CD4-positive, alpha-beta T cell treated with Interleukin-21 for 1 hour (primary cell): ENCODE results near the gene ATP4B.
A peak's percentile ranks its signal among the peaks of the same experiment; 100 is the strongest.

Experiments used
- DNase-seq: peaks from one replicate; pipeline ENCODE4 v3.0.0-alpha.2; 2020

Gene ATP4B

DNA sequence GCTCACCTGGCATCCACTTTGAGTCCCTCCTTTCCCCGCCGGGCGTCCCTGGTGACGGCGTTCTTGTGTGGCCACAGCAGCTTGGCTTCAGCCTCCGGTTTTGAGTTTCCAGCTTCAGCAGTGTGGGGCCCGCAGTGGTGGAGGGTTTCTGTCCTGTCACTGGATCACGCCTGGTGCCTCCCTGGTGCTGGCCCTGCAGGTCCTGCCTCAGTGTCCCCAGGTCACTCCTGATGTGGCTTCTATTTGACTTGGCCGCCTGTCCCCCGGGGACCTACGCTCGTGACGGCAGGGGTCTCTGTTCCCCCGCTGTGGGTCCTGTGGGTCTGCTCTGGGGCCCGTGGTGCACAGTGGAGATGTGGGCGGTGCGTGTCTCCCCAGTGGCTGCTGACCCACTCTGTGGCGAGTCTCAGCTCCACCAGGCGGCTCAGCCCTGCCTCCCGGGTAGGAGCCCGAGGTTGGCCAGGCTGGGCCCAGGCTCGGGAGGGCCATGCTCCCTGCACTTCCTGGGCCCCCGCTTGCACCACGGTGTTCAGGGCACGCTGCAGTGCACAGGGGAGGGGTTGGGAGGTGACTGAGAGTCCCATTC lies 1.9 kb downstream of the ATP4B start:
- DNase-seq: no peak

DNA sequence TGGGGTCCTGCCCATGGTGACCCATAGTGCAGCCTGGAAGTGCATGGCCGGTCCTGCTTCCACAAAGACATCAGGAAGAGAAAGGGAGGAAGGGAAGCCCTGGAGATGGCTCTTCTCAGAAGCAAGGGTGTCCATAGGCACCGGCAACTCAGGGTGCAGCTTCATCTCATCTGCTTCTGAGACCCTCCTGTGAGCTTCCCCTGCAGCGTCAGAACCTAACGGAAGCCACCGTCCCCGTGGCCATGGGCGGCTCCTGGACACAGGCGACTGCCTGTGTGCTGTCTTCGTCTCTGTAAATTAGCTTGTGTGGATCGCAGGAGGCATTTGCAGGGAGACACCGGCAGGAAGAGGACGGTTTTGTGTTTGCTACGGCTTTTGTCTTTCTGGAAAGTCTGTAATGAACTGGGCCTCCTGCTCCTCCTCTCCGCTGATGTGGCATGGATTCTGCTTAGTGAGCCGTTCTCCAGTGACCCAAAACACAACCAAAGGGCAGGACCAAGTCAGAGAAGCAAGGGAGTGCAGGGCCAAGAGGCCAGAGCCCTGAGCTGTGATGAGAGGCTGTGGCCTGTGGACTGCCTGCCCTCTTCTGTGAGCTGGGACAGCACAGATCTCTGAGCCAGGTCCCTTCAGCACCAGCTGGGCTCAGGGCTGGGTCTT lies 2.5 kb downstream of the ATP4B start:
- DNase-seq: no peak

DNA sequence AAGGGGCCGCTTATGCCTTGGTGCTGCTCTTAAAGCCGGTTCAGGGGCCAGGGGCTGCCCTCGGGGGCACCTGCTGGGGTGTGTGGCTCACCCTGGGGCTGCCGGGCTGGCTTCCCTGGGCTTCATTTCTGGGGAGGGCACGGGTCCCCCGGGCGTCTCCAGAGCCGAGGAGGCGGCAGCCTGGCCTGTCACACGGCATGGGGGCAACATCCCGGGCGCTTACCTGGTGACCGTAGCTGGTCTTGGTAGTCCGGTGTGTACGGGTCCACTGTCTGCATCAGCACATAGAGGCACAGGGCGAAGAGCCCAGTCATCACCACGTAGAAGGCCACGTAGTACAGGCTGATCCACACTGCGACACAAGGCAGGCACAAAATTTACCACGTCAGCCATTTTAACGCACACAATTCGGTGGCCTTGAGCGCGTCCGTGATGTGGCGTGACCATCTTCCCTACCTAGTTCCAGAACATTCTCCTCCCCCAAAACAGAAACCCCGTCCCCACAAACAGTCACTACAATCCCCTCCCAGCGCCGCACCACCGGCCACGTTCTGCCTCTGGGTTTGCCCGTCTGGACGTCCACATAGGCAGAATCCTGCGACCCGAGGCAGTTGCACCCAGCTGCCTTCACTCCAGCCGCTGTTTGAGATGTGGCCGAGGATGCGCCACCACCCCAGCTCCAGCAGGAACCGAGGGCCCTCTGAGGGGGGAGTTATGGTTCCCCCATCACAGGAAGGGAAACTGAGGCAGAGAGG lies 3.2 kb downstream of the ATP4B start:
- no peak for DNase-seq

DNA sequence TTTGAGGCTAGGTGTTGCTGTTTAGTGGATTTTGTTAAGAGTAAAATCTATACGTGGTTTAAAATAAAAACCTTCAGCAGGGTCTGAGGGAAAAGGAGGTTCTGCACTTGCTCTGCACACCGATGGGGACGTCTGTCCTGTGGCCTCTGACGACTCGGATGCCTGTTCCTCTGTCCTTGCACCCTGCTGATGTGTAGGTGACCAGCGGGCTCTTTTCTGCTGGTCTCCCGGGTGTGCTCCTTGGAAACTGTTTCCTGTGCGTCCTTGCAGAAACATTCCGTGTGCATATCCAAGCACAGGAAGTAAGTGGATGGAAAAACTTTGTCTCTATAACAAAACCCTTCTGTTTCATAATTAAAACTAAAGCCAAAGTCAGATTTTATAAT lies 3.8 kb downstream of the ATP4B start:
- no peak for DNase-seq

DNA sequence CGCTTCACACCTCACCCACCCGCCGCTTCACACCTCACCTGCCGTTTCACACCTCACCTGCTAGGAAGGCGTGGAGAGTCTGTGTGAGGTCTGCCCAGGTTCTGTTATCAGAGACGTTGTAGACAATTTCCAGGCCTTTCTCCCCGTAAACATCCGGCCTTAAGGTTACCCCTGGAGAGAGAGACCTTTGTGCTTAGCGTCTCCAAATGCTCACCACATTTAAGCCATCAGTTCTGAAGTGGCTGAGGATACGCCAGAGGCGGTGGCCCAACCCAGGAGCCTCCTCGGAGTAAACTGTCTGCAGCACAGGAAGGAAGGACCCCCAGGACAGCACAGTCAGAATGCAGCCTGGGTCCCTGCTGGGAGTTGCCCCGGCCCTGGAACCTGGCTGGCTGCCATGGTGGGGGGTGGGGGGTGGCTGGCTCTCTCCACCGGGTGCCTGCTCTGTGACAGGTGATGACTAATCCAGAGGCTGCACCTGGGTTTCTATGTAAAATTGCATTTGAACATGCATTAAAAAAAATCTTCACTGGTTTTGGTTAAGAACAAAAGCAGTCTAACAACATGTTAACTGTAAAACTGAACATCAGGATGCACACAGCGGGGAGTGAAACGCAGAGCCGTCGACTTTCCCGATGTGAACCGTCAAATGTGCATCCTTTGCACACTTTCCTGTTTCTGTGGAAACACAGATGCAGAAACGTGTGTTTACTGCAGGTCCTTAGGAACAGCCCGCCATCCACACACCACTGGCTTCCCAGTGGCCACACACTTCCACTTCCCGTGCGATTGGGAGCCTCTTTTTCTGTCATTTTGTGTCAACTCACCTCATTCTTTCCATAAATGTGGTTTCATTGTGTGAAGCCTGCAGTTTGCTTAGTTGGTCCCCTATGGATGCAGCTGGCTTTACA lies 4.5 kb downstream of the ATP4B start:
- peak; percentile 16 for DNase-seq

DNA sequence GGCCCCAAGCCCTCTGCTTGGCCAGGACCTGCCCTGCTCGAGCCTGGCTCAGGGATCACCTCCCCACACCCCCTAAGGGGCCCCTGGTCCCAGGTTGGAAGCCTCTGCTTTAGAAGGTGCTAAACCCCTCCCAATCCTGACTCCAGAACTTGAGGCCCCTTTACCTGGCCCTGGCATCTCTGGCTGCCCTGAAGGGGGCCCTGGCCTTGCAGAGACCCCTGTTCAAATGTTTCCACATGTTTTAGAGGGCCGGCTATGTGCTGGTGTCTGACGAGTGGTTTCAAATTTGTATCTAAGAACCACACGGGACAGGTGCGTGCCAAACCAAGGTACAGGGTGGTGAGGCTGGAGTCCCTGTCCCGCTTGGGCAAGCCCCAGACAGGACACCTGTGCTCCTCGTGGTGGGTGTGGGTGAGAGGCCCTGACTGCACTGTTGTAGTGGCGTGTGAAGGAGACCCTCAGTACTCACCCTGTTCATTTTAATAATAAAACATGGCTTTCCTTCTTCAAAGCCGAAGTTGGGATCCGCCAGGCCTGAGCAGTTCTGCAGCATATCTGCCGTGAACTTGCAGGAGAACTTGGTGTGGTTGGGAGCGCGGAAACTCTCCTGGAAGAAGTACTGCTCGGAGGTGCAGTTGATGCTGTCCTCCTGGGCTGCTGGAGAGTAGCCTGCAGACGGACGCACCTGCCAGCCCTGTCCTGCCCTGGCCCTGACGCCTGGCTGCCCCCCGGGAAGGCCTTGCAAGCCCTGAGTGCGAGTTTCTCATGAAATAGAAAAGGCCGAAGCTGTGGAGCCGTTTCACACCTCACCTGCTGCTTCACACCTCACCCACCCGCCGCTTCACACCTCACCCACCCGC lies 5.4 kb downstream of the ATP4B start:
- no peak for DNase-seq

DNA sequence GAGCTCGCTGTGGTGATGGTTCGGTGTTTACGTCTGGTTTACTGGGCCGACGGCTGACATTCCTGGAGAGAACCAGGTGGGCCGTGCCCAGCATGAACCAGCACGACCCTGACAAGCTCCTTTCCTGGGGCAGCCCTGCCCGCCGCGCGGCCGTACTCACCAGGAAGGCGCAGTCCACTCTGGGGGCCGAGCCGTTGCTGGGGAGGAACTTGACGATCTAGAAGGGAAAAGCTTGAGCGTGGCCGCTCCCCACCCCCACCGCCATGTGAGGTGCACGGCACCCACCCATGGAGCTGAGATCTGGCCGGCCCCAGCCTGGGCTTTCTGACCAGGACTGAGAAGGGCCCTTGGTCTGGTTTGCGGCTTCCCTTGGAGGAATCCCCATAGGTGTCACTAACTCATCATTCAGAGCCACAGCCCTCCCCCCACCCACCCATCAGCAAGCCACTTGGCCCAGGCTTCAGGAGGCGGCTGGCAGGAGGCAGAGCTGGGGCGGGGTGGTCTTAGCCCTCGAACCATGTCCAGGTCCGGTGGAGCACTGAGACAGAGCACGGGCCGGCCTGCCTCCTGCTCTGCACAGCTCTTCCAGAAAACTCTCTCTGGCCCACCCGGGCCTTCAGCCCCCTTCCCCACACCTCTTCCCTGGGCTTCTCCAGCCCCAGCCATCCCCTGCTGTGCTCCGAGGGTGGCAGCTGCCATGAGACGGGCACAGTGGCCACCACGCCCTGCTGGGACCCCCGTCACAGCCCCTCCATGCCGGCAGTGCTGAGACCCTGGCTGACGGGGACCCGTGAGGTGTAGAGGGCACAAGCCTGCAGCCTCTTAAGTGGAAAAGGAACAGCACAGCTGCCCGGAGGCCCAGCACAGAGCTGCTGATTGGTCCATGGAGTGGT lies 6.2 kb downstream of the ATP4B start:
- no peak for DNase-seq

DNA sequence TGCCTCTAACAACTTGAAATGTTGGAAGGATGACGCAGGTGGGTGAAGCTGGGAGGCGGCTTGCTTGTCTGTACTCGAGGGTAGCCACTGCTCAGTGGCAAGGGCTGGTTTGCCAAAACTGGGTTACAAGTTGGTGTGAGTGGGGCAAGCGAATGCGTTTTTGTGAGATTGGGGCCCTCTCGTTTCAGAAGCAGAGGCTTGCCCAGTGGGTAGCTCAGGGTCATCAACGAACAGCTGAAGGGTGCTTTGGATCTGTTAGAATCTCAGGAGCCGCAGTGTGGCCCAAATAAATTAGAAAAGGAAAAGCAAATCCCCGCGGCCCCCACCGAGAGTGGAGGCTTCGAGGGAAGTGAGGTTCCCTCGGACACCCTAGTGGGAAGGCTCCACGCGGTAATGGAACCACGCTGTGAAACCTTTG lies 7.3 kb downstream of the ATP4B start:
- no peak for DNase-seq

DNA sequence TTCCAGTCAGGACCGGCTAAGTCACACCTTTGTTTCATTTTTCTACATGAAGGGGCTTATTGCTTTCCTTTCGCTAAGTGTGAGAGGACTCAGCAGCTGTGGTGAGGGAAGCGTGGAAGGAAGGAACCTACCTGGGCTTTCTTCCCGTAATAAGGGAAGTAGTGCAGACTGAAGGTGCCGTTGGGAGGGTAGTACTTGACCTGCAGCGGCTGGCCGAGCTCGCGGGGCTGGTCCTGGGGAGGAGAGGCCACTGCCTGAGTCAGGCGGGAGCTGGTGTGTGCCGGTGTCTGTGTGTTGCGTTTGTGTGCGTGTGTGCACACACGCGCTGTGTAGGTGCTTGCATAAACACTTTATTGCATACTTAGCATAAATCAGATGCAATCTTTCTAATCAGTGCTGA lies 7.7 kb downstream of the ATP4B start:
- no peak for DNase-seq

DNA sequence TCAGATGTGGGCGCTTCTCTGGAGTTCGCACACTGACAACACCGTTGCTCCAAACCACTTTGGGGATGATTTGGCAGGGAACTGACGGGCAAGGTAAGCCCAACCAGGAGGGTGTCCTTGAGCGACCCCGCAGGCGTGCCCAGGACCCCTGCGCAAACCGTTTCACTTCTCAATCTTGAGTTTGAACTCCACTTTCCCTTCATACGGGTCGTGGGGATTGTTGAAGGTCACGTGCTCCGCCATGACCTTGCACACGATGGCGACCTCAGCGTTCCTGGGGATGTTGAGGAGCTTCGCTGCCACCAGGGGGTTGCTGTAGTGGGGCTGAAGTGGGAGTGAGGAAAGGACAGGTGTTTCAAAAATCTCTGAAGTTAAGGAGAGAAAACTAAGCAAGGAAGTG lies 8.8 kb downstream of the ATP4B start:
- no peak for DNase-seq

DNA sequence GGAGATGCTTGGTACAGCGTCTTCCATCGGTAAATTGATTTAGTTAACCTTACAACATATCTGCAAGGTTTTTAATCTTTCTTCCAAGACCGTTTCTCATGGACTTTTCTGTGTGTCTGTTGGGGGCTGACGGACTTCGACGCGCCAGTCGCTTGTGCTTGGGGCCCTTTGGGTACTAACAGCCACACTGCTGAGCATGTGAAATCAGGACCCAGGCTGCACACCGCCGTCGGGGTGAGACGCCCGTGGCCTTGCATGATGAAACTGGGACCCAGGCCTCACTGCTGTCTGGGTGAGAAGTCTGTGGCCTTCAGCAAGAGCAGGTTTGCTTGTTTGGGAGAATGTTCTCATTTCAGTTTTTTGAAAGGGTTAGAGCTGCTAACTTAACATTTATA lies 9.8 kb downstream of the ATP4B start:
- DNase-seq: no peak

DNA sequence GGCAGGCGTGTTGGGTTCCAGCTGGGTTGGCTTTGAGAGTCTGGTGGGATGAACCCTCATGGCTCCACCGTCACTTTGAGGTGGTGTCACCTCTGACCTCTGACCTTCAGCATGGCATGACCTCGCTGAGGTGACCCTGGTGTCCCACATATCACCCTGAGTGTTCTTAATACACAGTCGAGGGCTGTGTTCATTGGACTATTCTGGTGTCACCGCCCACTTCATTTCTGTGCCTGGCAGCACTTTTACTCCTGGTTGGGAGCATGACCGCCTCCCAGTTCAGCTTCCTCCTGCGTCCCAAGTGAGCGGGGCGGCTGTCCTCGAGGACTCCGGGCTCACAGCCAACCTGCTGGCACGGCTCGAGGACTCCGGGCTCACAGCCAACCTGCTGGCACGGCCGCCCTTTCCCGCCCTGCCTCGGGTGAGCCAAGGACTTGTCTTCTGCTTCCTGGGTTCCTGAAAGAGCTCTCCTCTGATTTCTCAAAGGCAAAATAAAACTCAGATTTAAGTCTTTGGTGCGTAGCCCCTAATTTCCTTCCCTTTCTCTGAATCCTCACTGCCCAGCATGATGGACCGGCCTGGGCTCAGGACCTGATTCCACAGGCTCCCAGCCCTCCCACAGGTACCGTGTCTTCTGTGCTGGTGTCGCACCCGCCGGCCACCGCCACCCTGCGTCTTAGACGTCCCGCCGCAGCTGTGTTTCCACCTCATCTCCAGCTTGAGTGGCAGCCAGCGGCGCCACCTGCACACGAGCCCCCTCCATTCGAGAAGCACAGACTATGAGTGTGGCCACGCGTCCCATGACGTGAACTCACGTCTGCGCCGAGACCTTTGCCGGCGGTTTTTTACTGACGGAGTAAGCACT lies 10.4 kb downstream of the ATP4B start:
- no peak for DNase-seq

DNA sequence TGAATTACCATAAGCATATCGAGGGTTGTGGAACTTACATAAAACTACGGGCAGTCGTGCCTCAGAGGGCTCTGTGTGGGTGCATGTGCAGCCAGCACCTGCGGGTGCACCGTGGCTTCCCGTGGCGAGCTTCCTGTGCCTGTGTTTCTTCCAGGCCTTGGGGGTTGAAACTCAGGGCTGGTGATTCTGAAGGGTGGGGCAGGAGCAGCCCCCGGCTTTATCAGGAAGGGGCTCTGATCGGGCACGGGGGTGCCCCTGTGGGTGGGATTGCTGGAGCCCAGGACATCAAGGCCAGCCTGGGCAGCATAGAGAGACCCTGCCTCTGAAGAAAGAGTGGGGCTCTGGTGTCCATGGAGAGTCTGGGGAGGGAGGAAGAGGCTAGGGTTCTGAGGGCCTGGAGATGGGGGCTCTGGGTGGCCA lies 11.1 kb downstream of the ATP4B start:
- DNase-seq: no peak

DNA sequence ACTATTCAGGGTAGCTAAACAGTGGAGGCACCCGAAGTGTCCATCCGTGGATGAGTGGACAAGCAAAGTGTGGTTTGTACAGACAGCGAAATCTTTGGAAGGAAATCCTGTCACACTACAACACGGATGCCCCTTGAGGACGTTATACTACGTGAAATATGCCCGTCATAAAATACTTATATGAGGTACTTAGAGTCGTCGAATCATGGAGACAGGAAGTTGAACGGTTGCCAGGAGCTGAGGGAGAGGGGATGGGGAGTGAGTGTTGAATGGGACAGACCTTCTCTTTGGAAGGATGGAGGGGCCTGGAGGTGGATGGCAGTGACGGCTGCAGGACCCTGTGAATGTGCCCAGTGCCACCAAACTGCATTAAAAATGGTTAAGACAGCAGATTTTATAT lies 11.6 kb downstream of the ATP4B start:
- DNase-seq: no peak

DNA sequence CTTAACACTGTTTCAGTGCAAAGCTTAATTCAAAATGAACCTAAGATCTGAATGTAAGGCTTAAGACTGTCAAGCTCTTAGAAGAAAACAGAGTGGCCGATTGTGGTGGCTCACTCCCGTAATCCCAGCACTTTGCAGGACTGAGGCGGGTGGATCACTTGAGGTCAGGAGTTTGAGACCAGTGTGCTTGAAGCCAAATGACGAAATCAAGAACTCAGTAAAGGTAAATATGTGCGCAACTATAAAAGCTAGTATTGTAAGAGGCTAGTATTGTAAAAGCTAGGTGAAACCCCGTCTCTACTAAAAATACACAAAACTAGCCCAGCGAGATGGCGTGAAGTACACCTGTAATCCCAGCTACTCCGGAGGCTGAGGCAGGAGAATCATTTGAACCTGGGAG lies 12.7 kb downstream of the ATP4B start:
- DNase-seq: no peak

DNA sequence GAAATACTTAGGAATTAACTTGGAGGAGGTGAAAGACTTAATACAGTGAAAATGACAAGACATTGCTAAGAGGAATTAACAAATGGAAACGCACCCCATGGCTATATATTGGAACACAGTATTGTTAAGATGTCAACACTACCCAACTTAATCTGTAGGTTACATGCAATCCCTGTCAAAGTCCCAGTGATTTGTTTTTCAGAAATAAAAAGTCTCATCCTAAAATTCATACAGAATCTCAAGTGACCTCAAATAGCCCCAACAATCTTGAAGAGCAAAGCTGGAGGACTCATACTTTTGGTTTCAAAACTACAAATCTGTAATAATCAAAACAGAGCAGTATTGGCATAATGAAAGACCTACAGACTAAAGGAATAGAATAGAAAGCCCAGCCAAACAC lies 13.2 kb downstream of the ATP4B start:
- DNase-seq: no peak

DNA sequence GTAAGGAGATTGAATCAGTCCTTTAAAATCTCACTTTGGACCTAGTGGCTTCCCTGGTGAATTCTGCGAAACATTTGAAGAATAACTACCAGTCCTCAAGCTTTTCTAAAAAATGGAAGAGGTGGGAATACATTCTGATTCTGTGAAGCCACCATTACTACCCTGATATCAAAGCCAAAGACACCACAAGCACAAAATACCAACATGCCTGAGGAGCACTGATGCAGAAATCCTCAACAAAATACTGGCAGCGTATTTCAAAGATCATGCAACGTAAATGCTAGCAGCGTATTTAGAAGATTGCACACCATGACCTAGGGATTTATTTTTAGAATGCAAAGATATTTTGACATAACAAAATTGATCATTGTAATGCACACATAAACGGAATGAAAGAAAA lies 14.4 kb downstream of the ATP4B start:
- DNase-seq: no peak

DNA sequence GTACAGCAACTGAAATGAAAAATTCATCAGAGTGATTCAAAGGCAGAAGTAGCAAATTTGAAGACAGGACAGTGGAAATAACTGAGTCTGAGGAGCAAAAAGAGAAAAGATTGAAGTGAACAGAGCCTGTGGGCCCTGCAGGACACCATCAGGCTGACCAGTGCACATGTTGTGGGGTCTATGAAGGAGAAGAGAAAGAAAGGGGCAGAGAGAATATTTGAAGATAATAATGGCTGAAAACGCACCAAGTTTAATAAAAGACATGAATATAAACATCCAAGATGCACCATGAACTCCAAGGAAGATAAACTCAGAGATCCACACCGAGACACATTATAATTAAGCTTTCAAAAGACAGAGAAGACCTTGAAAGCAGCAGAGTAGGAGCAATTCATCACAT lies 15.4 kb downstream of the ATP4B start:
- no peak for DNase-seq

DNA sequence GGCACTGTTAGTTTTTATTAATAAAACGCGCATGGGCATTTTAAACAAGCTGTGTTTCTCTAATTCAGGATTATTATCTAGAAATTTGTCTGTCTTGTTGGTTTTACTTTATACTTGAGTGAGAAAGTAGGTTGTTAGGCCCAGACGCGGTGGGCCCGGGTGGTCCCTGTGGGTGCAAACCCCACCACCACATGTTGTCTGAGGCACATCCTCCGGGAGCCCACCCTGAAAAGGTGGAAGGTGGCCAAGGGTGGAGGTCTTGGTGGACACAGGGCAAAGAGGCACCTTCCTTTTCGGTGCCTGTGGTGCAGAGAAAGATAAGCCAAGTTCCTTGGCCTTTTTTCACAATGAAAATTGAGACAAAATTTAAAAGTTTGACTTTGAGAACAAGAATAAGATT lies 16.6 kb downstream of the ATP4B start:
- no peak for DNase-seq

DNA sequence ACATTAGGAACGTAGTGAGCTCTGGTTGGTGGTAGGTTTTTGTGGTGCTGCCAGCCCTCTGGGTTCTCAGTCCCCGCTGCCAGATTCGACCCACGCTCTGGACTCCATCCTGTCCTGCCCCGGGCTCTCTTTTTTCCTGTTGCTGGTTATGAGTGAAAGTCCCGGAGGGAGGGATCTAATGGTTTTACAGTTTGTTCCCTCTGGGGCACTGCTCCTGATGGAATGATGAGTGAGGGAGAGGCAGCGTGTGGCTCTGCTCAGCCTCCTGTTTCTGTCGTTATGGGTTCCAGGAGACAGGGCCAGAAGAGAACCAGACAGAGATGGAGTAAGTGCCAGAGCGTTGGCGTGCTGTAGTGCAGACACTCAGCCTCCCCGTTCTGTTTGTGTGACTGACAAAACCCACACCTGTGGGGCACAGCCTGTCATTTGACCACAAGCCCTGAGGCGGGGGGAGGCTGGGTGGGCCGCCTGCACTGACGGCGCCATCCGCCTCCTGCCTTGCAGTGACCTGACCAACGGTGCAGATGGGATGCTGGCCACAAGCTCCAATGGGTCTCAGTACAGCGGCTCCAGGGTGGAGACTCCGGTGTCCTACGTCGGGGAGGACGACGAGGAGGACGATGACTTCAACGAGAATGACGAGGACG lies 18.3 kb downstream of the ATP4B start:
- no peak for DNase-seq
